ENCODE results near the gene LYPD3. TPM values are rescaled to one million over a fixed set of nuclear protein-coding genes. Genes with fewer than 3 reads are reported as not detected.

The LYPD3 gene
- total RNA-seq, 2 experiments from 2014 or later: 0.68 to 1.1 TPM

Other genes with a start within 250 kb of the LYPD3 start
- gene PSG9, start 196.1 kb downstream of the LYPD3 start, total RNA-seq: not detected
- gene CD177, start 111.9 kb downstream of the LYPD3 start, total RNA-seq: not detected
- gene TEX101, start 50.7 kb downstream of the LYPD3 start, total RNA-seq: not detected
- gene PHLDB3, start 39.1 kb upstream of the LYPD3 start, total RNA-seq: 10 to 100 TPM; 14.9 to 15.5 TPM
- gene ETHE1, start 61.6 kb upstream of the LYPD3 start, total RNA-seq: 10 to 100 TPM; 67.9 to 69.1 TPM
- 1 to 10 TPM; 3.4 to 3.7 TPM for gene ZNF575, start 67.6 kb upstream of the LYPD3 start, total RNA-seq
- gene XRCC1, start 109.9 kb upstream of the LYPD3 start, total RNA-seq: 10 to 100 TPM; 46.5 to 48.4 TPM
- gene PINLYP, start 110.2 kb upstream of the LYPD3 start, total RNA-seq: 1 to 10 TPM; 7.4 to 8.9 TPM
- 10 to 100 TPM; 11.2 to 14.0 TPM for gene IRGQ, start 130.5 kb upstream of the LYPD3 start, total RNA-seq
- gene ZNF576, start 131.0 kb upstream of the LYPD3 start, total RNA-seq: 10 to 100 TPM; 14.1 to 17.3 TPM
- gene SRRM5, start 146.5 kb upstream of the LYPD3 start, total RNA-seq: under 1 TPM; 0.71 to 0.73 TPM
- gene ZNF428, start 154.0 kb upstream of the LYPD3 start, total RNA-seq: 10 to 100 TPM; 29.9 to 31.5 TPM
- gene CADM4, start 174.2 kb upstream of the LYPD3 start, total RNA-seq: under 1 TPM; 0.10 to 0.40 TPM
- gene PLAUR, start 204.6 kb upstream of the LYPD3 start, total RNA-seq: 10 to 100 TPM; 10.1 to 11.6 TPM